HG03039 (cell line): ENCODE results near the gene OSBPL3.

ENCODE experiments used
- ATAC-seq: cut with Tn5 transposase; IDR thresholded peaks from one replicate; pipeline ENCODE4 v1.9.1; 2021; ENCODE audit warnings: mild to moderate bottlenecking, moderate library complexity; ENCODE audit not compliant: unreplicated experiment

Gene OSBPL3

GRCh38 chr7:24980534-24981170 is 674 bp upstream of the OSBPL3 start:
- ATAC-seq = peak; percentile 5

- ATAC-seq = peak; percentile 34
These were observed 512 bp downstream of the OSBPL3 start for GRCh38 chr7:24979470-24979862.

DNA sequence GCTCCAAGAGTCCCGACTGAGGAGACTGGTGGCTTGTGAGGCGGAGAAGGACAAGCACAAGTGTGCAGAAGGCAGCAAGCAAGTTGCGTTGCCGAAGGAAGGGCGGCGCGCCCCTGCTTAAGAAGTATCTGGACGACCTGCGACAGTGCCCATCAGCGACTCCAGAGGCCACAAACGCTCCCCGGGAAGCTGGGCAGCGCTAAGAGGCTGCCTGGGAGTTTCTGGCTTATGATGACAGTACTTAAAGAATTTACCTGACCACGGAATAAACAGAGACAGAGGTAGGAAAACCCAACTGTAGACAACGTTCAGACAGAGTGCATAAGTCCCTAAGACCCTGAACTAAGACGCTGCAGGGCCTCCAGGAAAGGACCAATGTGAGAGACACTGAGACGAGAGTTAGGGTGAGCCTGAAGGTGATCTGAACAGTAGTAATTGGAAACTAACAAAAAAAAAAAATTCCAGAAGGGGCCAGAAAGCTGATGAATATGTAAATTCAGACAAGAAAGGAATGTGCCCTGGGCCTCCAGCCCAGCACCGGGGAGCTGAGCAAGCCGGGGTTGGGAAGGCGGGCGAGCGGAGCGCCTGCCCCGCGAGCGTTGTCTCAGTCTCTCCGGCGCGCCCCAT is 1.0 kb downstream of the OSBPL3 start:
- no peak for ATAC-seq

GRCh38 chr7:24975644-24976260 is 4.2 kb downstream of the OSBPL3 start:
- no peak for ATAC-seq

GRCh38 chr7:24975172-24975571 is 4.8 kb downstream of the OSBPL3 start:
- ATAC-seq = no peak

DNA sequence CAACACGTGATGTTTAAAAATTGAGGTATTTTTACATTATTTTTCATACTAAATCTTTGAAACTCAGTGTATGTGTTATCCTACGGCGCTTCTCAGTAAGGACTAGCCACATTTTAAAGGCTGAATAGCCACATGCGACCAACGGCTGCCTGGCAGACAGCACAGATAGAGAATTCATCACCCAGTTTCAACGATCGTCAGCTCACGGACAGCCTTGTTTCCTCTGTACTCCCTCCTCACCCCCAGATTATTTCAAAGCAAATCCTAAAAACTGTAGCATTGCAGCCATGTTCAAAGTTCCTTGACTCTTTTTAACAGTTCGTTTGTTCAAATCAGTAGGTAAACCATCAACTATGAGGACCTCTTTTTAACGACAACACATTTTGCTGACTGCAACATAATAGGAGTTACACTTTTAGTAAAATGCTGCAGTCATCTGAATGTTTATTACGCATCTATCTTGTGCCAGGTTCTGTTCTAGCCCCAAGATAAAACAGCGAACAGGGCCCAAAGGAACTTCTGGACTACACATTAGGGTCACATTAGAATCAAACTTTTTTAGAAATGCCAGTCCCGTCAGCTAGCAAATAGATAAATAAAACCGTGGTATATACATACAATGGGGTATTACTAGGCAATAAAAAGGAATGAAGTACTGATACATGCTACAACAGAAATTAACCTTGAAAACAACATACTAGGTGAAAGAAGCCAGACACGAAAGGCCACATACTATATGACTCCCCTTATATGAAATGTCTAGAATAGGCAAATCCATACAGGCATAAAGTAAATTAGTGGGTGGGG is 5.7 kb downstream of the OSBPL3 start:
- ATAC-seq = no peak

GRCh38 chr7:24972991-24973390 is 7.0 kb downstream of the OSBPL3 start:
- ATAC-seq = no peak

- no peak for ATAC-seq
These were observed 7.9 kb downstream of the OSBPL3 start for GRCh38 chr7:24972166-24972477.

GRCh38 chr7:24971333-24972165 is 8.4 kb downstream of the OSBPL3 start:
- ATAC-seq = no peak

GRCh38 chr7:24970676-24971075 is 9.3 kb downstream of the OSBPL3 start:
- ATAC-seq = no peak

- ATAC-seq = no peak
These were observed 11.8 kb downstream of the OSBPL3 start for GRCh38 chr7:24968165-24968564.

- no peak for ATAC-seq
These were observed 12.3 kb downstream of the OSBPL3 start for GRCh38 chr7:24967696-24968095.

GRCh38 chr7:24966802-24967201 is 13.2 kb downstream of the OSBPL3 start:
- ATAC-seq = no peak

GRCh38 chr7:24965831-24966708 is 13.9 kb downstream of the OSBPL3 start:
- ATAC-seq = peak; percentile 82

DNA sequence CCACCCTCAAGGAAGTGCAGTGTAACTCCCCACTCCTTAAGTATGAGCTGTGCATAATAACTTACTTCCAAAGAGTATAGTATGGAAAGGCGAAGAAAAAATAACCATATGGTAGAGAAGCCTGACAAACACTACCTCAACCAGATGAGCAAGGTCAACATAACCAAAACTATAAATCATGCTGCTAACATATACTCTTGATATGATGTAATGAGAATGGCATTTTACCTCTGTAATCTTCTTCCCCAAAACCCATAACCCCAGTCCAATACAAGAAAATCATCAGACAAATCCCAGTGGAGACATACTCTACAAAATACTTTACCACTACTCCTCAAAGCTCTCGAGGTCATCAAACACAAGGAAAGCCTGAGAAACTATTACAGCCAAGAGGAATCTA is 15.8 kb downstream of the OSBPL3 start:
- ATAC-seq = no peak

- no peak for ATAC-seq
These were observed 16.8 kb downstream of the OSBPL3 start for GRCh38 chr7:24963218-24963617.

- no peak for ATAC-seq
These were observed 17.5 kb downstream of the OSBPL3 start for GRCh38 chr7:24962418-24962962.

DNA sequence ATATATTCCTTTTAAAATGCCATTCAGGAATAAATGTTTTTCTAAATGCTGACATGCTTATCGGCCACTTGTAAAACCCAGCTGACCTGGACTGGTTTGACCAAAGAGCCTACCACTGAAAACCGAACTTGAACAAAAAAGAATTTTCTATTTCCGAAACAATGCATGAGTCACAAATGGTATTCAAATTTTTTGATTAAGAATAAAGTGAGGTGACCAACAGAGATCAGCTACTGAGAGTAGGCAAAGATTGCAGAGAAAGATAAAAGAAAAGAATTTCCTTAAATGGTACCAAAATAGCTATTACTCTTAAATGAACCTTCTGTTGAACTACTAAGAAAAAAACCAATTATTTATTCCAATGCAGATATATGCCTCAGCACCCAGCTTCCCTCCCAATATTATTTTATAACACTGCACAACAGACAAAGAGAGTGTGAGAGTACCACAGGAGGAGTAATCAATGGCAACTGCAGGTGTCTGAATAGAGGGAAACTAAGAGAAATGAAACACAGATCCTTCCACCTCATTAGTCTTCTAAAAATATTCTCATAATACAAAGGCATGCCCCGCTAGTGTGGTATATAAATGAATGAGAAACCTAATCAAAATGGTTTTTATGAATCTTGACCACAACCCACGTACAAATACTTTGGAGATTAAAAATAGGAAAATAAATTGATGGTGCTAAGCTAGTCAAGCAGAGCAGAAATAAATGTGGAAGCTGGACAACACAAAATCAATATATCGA is 20.1 kb downstream of the OSBPL3 start:
- no peak for ATAC-seq

DNA sequence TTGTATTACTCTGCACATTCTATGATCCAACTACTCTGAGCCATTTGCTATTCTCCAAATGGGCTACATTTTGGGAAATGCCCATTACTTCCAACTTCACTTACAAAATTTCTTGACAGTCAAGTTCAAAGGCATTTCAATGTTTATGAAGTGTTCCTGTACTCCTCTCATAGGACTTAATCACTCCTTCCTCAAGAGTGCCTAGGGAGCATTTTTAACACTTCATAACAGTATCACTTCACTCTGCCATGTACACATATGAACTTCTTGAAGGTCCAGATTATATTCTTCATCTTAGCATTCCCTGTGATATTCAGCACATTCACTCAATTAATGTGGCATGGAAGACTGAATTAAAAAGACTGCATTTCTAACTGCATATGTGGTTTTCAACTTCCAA is 21.6 kb downstream of the OSBPL3 start:
- ATAC-seq = no peak
